Sigmoid colon (tissue), 7 donors: ENCODE results near the gene POLR2M. TPM values are rescaled to one million over a fixed set of nuclear protein-coding genes. Genes with fewer than 3 reads are reported as not detected.

Experiments
- DNase-seq: peaks from one replicate; pipeline ENCODE4 v3.0.0-alpha.2; 2019
- H3K27ac ChIP-seq, 4 donors: fragments of 200-600 bp; sonication (generic); one replicate each; pipeline ENCODE4 v1.5.1; 2016 to 2019; ENCODE audit warnings: mild to moderate bottlenecking in 1 of 4
- H3K27me3 ChIP-seq, 3 donors: fragments of 200-600 bp; sonication (generic); one replicate each; pipeline ENCODE4 v1.5.1; 2019; ENCODE audit warnings: mild to moderate bottlenecking in 1 of 3
- H3K36me3 ChIP-seq, 4 donors: fragments of 200-600 bp; sonication (generic); one replicate each; pipeline ENCODE4 v1.5.1; 2016 to 2019
- H3K4me1 ChIP-seq, 4 donors: fragments of 200-600 bp; sonication (generic); one replicate each; pipeline ENCODE4 v1.5.1; 2017 to 2019
- H3K4me3 ChIP-seq, 4 donors: fragments of 200-600 bp; sonication (generic); one replicate each; pipeline ENCODE4 v1.5.1; 2017 to 2019; ENCODE audit warnings: mild to moderate bottlenecking in 2 of 4, moderate library complexity in 1 of 4
- H3K9me3 ChIP-seq, 4 donors: fragments of 200-600 bp in 3 of 4; sonication (generic) in 3 of 4; one replicate each; pipeline versions ENCODE4 v1.5.1 to v1.6.1; 2013 to 2019
- EP300 ChIP-seq, 4 donors: sonication (generic); formaldehyde crosslinking; IDR thresholded peaks; one replicate each; pipeline ENCODE4 v1.6.1; 2017; ENCODE audit warnings: antibody characterized with exemption in 4 of 4
- POLR2A ChIP-seq, 2 donors: fragments of 450-650 bp; IDR thresholded peaks; one replicate each; pipeline ENCODE4 v1.6.1; 2016; ENCODE audit warnings: antibody characterized with exemption in 2 of 2, mild to moderate bottlenecking in 2 of 2, moderate library complexity in 2 of 2
- POLR2AphosphoS5 ChIP-seq, 4 donors: sonication (generic); formaldehyde crosslinking; IDR thresholded peaks; one replicate each; pipeline ENCODE4 v1.6.1; 2017; ENCODE audit warnings: antibody characterized with exemption in 4 of 4
- WGBS, 2 donors: extraction: QIAGEN DNeasy Blood & Tissue Kit; methylation state at CpG; one replicate each; pipeline ENCODE4 v1.1.7; 2013; 5-methylcytosine and 5-hydroxymethylcytosine counted together
- intact Hi-C: fragments of 100-400 bp; cut with DNase I; formaldehyde crosslinking; loops from one replicate; pipeline ENCODE4 v1.15.1; 2023
- polyA plus RNA-seq, 3 donors: library from polyadenylated mRNA; stranded (reverse); fragments of 200-250 nt; gene quantifications; one replicate each; pipeline ENCODE4 v1.2.3, GENCODE V29; 2013
- total RNA-seq, 4 donors: library from RNA; depleted of rRNA; stranded (reverse); fragments of >200 nt; gene quantifications; one replicate each; pipeline ENCODE4 v1.1.0, GENCODE V29; 2016
- TF ChIP-seq, protein P1 (sequence below), 4 experiments: fragments of 450-650 bp in 3 of 4; fragments of 200-600 bp in 1 of 4; IDR thresholded peaks; one replicate each; pipeline ENCODE4 v1.5.1; 2016 to 2019; ENCODE audit warnings: antibody characterized with exemption in 4 of 4, mild to moderate bottlenecking in 3 of 4, moderate library complexity in 2 of 4
- donor health status: healthy with polysubstance abuse.
- donor health status: Bipolar disorder and iron deficiency.
- donor health status: healthy.

The POLR2M gene
- total and polyA plus RNA-seq, 7 donors: 42.0 to 264 (median 119) TPM

DNA sequence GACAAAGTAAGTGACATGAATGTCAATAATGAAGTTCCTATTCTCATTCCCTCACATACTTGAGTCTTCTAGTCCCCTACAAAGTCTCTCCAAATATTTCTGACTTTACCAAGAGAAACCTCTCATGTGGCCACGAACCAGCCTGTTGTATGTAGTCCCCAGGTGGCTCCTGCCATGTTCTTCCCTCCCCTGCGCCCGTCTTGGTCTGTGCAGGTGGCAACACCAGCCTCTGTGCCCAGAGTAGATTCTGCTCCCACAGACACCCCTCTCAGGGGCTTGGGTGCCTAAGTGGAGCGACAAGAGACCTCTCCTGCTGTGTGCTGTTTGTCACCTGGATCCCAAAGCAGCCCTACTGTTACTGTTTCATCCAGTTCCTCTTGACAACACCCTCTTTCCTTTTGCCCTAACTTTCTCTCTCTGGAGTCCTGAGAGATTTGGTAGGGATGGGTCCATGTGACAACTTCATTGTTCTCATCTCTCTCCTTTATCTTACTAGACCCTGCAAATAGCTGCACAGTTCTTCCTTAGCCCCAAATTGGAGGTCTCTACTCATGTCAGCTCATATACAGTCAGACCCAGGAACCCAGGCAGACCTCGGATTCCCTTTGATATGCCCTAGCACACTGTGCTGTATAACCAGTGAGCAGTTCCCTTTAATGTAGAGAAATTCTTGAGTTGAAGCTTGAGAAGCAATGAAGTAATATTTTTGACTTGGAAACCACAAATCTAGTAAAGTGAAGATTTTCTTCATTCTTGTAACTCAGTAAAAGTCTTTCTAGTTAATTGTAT is 56.9 kb downstream of the POLR2M start:
- TF ChIP-seq, protein P1, sequence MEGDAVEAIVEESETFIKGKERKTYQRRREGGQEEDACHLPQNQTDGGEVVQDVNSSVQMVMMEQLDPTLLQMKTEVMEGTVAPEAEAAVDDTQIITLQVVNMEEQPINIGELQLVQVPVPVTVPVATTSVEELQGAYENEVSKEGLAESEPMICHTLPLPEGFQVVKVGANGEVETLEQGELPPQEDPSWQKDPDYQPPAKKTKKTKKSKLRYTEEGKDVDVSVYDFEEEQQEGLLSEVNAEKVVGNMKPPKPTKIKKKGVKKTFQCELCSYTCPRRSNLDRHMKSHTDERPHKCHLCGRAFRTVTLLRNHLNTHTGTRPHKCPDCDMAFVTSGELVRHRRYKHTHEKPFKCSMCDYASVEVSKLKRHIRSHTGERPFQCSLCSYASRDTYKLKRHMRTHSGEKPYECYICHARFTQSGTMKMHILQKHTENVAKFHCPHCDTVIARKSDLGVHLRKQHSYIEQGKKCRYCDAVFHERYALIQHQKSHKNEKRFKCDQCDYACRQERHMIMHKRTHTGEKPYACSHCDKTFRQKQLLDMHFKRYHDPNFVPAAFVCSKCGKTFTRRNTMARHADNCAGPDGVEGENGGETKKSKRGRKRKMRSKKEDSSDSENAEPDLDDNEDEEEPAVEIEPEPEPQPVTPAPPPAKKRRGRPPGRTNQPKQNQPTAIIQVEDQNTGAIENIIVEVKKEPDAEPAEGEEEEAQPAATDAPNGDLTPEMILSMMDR (IDR thresholded peaks at IDR 0.05): no peak
- TF ChIP-seq POLR2AphosphoS5 (IDR thresholded peaks at IDR 0.05) (no peak), POLR2A (IDR thresholded peaks at IDR 0.05) (no peak), EP300 (IDR thresholded peaks at IDR 0.05) (no peak)
- 77 to 90% methylated on average over 5 of the region's 5 CpGs for WGBS, 2 donors
- peak overlapping the region in 2 of 4 donors; percentile 77 to 80 for H3K27ac ChIP-seq
- H3K27me3 ChIP-seq: no peaks in the 10 kb centered on the region
- DNase-seq: no peak
- intact Hi-C loops: no loop called here
- no peaks in the 10 kb centered on the region for H3K36me3 ChIP-seq
- no peak overlapping the region for H3K4me3 ChIP-seq
- H3K4me1 ChIP-seq: peaks cover 0 to 20% (median 16%) of the 10 kb centered on the region in 4 donors
- H3K9me3 ChIP-seq: no peaks in the 10 kb centered on the region

Other genes starting within 250 kb of the POLR2M start
- gene MYZAP, start 114.8 kb upstream of the POLR2M start, total RNA-seq: 10 to 100 TPM; 31.4 to 55.6 (median 47.1) TPM
- 10 to 100 TPM in 2 of 3 donors, 1 to 10 TPM in 1; 7.2 to 48.3 (median 31.8) TPM for gene MYZAP, start 114.8 kb upstream of the POLR2M start, polyA plus RNA-seq